ENCODE results near the gene FAHD2A. TPM values are rescaled to one million over a fixed set of nuclear protein-coding genes. Genes with fewer than 3 reads are reported as not detected.

Gene FAHD2A
- 16.6 and 18.8 TPM in 2 replicates for total RNA-seq

DNA sequence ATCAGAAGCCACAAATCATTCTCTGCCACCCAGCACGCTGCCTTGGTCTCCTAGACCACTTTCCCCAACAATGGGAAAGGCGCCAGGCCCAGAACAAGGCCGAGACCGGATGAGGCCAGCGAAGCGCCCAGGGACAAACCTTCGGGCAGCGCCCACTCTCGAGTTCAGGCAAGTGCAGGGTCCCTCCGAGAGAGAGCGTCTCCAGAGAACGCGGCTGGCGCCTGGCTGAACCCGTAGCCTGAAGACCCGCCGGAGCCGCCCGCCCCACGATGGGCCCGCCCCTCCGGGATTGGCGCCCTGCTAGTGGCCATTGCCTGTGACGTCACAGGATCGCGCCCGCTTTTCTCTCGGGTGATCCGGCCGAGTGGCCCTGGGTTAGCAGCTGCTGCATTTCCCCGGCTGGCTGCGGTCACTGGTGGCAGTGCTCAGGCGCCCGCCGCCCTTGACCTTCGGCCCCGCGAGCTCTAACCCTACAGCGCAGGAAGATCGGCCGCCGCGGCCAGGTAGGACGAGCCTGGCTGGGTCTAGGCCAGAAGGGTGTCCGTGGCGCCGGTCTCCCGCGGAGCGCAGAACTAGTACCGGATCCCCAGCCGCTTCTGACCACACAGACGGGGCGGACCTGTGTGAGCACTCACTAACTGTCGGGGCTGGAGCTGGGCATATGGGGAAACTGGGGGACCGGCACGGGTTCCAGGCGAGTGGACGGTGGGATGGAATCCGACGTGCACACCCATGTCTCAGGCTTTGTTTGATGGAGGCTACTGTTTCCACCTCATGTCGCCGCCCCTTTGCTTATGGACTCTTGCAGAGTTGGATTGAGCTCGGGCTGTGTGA lies at the start of gene FAHD2A:
FAHD2A (plus strand) TSS at position 339 of the 834 bp plus-strand sequence. CDS start 2,851 bp downstream, outside the sequence.

Other genes starting within 250 kb of the FAHD2A start
- gene ZNF514, start 242.9 kb upstream of the FAHD2A start, total RNA-seq: 5.3 and 6.9 TPM in 2 replicates
- gene ZNF2, start 236.9 kb upstream of the FAHD2A start, total RNA-seq: 3.2 and 5.7 TPM in 2 replicates
- 0.18 and 1.5 TPM in 2 replicates for gene ZNF892, start 195.2 kb upstream of the FAHD2A start, total RNA-seq
- gene PROM2, start 128.3 kb upstream of the FAHD2A start, total RNA-seq: under 0.01 TPM in 1 of 2 replicates, not detected in the other
- 4.4 and 10.3 TPM in 2 replicates for gene KCNIP3, start 105.4 kb upstream of the FAHD2A start, total RNA-seq
- gene TRIM43B, start 82.0 kb downstream of the FAHD2A start, total RNA-seq: not detected in 2 replicates
- not detected in 2 replicates for gene TRIM43, start 189.3 kb downstream of the FAHD2A start, total RNA-seq

All from cardiac atrium fibroblast (primary cell).